Gastroesophageal sphincter (tissue), 4 donors: ENCODE data around the gene CHTF18. TPM values are rescaled to one million over a fixed set of nuclear protein-coding genes. Genes with fewer than 3 reads are reported as not detected.

Experiments
- ATAC-seq: fragments of 150-250 bp; one replicate; pipeline ENCODE4 v1.9.1; 2016; ENCODE audit warnings: mild to moderate bottlenecking, moderate library complexity
- H3K27ac ChIP-seq, 4 donors: fragments of 200-600 bp; sonication (generic) in 3 of 4; 1 replicate in 3 of 4; 2 replicates in 1 of 4; pipeline ENCODE4 v1.5.1; 2016 to 2019
- H3K27me3 ChIP-seq: fragments of 200-600 bp; sonication (generic); one replicate; pipeline ENCODE4 v1.5.1; 2019
- H3K36me3 ChIP-seq, 2 donors: fragments of 200-600 bp; sonication (generic); one replicate each; pipeline ENCODE4 v1.5.1; 2019; ENCODE audit warnings: control low read depth in 1 of 2
- H3K4me1 ChIP-seq, 3 donors: fragments of 200-600 bp; sonication (generic); 1 replicate in 2 of 3; 2 replicates in 1 of 3; pipeline ENCODE4 v1.5.1; 2016 to 2019; ENCODE audit warnings: control low read depth in 2 of 3
- H3K4me3 ChIP-seq, 2 donors: fragments of 200-600 bp; sonication (generic); one replicate each; pipeline ENCODE4 v1.5.1; 2019; ENCODE audit warnings: mild to moderate bottlenecking in 1 of 2, moderate library complexity in 1 of 2
- H3K9me3 ChIP-seq, 3 donors: fragments of 200-600 bp; sonication (generic); one replicate each; pipeline ENCODE4 v1.5.1; 2017 to 2019; ENCODE audit warnings: control low read depth in 2 of 3
- CTCF ChIP-seq, 4 experiments: fragments of 200-600 bp in 2 of 4; fragments of 450-650 bp in 2 of 4; sonication (generic) in 1 of 4; IDR thresholded peaks; one replicate each; pipeline ENCODE4 v1.5.1; 2017 to 2019; ENCODE audit warnings: antibody characterized with exemption in 4 of 4, mild to moderate bottlenecking in 2 of 4, moderate library complexity in 2 of 4
- EP300 ChIP-seq: sonication (generic); formaldehyde crosslinking; IDR thresholded peaks from one replicate; pipeline ENCODE4 v1.6.1; 2017; ENCODE audit warnings: antibody characterized with exemption, mild to moderate bottlenecking
- POLR2A ChIP-seq, 2 donors: fragments of 450-650 bp; IDR thresholded peaks; one replicate each; pipeline ENCODE4 v1.6.1; 2017; ENCODE audit warnings: antibody characterized with exemption in 2 of 2, mild to moderate bottlenecking in 2 of 2, moderate library complexity in 1 of 2
- POLR2AphosphoS5 ChIP-seq: sonication (generic); formaldehyde crosslinking; IDR thresholded peaks from one replicate; pipeline ENCODE4 v1.6.1; 2017; ENCODE audit warnings: antibody characterized with exemption
- WGBS, 2 donors: methylation state at CpG; one replicate each; pipeline ENCODE4 v1.1.5; 2018; ENCODE audit warnings: low coverage in 1 of 2; 5-methylcytosine and 5-hydroxymethylcytosine counted together
- total RNA-seq, 4 donors: library from RNA; depleted of rRNA; stranded (reverse); fragments of >200 nt; gene quantifications; one replicate each; pipeline ENCODE4 v1.1.0, GENCODE V29; 2016

Gene CHTF18
- total RNA-seq, result 10 to 100 TPM in 2 of 4 donors, 1 to 10 TPM in 2; 4.6 to 10.9 (median 8.3) TPM

GRCh38 chr16:788399-789126 lies at the start of gene CHTF18:
Gene CHTF18, plus strand, starts transcription at chr16:788620. Its CDS starts 65 bp downstream, at chr16:788685.
- Histone ChIP-seq H3K4me1 (peaks cover 0 to 38% (median 22%) of the 10 kb centered on the region in 3 donors), H3K27me3 (peaks cover 4% of the 10 kb centered on the region), H3K36me3 (peaks cover 0 to 36% of the 10 kb centered on the region in 2 donors), H3K4me3 (peak within 1 kb of the TSS; percentile 80 to 97), H3K9me3 (no peaks in the 10 kb centered on the region), H3K27ac (peak within 1 kb of the TSS in 3 of 4 donors; percentile 80 to 82 (median 81))
- WGBS, 2 donors, result no CpG with 5 or more reads among the region's 97 CpGs
- TF ChIP-seq CTCF (IDR thresholded peaks at IDR 0.05), result peak in 1 of 4 experiments; percentile 16
- no peak for TF ChIP-seq POLR2AphosphoS5
- peak; percentile 96 for ATAC-seq

GRCh38 chr16:739560-740458 lies 48.6 kb upstream of the CHTF18 start:
- peaks cover 0 to 21% (median 14%) of the 10 kb centered on the region in 3 donors for H3K4me1 ChIP-seq
- peak overlapping the region; percentile 76 to 97 for H3K4me3 ChIP-seq
- H3K27me3 ChIP-seq, result peaks cover 26% of the 10 kb centered on the region
- 0 to 100% methylated on average over 1 of the region's 38 CpGs for WGBS, 2 donors
- peak overlapping the region in 2 of 4 donors; percentile 76 to 84 for H3K27ac ChIP-seq
- ATAC-seq, result no peak
- no peak for TF ChIP-seq POLR2AphosphoS5
- no peak for TF ChIP-seq CTCF (IDR thresholded peaks at IDR 0.05)
- TF ChIP-seq EP300, result no peak
- TF ChIP-seq POLR2A (IDR thresholded peaks at IDR 0.05), result no peak
- peaks cover 0 to 46% of the 10 kb centered on the region in 2 donors for H3K36me3 ChIP-seq
- H3K9me3 ChIP-seq, result no peaks in the 10 kb centered on the region

- TF ChIP-seq POLR2AphosphoS5 (no peak), EP300 (no peak), POLR2A (IDR thresholded peaks at IDR 0.05) (no peak), CTCF (IDR thresholded peaks at IDR 0.05) (no peak)
- peaks cover 0 to 40% of the 10 kb centered on the region in 2 donors for H3K36me3 ChIP-seq
- H3K27me3 ChIP-seq, result peaks cover 33% of the 10 kb centered on the region
- peaks cover 0 to 21% (median 14%) of the 10 kb centered on the region in 3 donors for H3K4me1 ChIP-seq
- no CpG with 5 or more reads among the region's 22 CpGs for WGBS, 2 donors
- peak overlapping the region; percentile 76 to 97 for H3K4me3 ChIP-seq
- H3K9me3 ChIP-seq, result no peaks in the 10 kb centered on the region
- ATAC-seq, result peak; percentile 33
- H3K27ac ChIP-seq, result peak overlapping the region in 3 of 4 donors; percentile 76 to 84 (median 83)
These were observed 48.0 kb upstream of the CHTF18 start for GRCh38 chr16:740459-740763.

- TF ChIP-seq CTCF (IDR thresholded peaks at IDR 0.05), result peak in 3 of 4 experiments; percentile 93 to 100 (median 95)
- TF ChIP-seq POLR2A (IDR thresholded peaks at IDR 0.05), result peak; percentile 59 to 68
- no peak for TF ChIP-seq EP300
- TF ChIP-seq POLR2AphosphoS5, result peak; percentile 100
- H3K36me3 ChIP-seq, result peaks cover 0 to 35% of the 10 kb centered on the region in 2 donors
- H3K27ac ChIP-seq, result peak within 1 kb of the TSS in 3 of 4 donors; percentile 76 to 84 (median 83)
- H3K9me3 ChIP-seq, result no peaks in the 10 kb centered on the region
- peaks cover 37% of the 10 kb centered on the region for H3K27me3 ChIP-seq
- peak within 1 kb of the TSS; percentile 76 to 97 for H3K4me3 ChIP-seq
- 0% methylated on average over 1 to 9 of the region's 79 CpGs for WGBS, 2 donors
- H3K4me1 ChIP-seq, result peaks cover 0 to 21% (median 14%) of the 10 kb centered on the region in 3 donors
- ATAC-seq, result peak; percentile 92
These were observed 47.5 kb upstream of the CHTF18 start, which contains the start of gene CIAO3 for GRCh38 chr16:740764-741505. Gene CIAO3, minus strand, starts transcription at chr16:740997. Its CDS starts 12 bp downstream, at chr16:740985.
